Measurements from ENCODE around the gene ASIC1. TPM values are rescaled to one million over a fixed set of nuclear protein-coding genes. Genes with fewer than 3 reads are reported as not detected.

ASIC1 gene
- total RNA-seq: 1.0 and 2.1 TPM in 2 replicates

GRCh38 chr12:50057000-50057841 is at the start of gene ASIC1:
Gene ASIC1, plus strand, starts transcription at chr12:50057596. Its CDS starts 1,171 bp downstream, at chr12:50058767.

GRCh38 chr12:50025187-50026059 is 32.0 kb upstream of the ASIC1 start, which contains the start of gene RACGAP1:
Gene RACGAP1, minus strand, starts transcription at chr12:50025494. Its CDS starts 8,779 bp downstream, at chr12:50016715.

DNA sequence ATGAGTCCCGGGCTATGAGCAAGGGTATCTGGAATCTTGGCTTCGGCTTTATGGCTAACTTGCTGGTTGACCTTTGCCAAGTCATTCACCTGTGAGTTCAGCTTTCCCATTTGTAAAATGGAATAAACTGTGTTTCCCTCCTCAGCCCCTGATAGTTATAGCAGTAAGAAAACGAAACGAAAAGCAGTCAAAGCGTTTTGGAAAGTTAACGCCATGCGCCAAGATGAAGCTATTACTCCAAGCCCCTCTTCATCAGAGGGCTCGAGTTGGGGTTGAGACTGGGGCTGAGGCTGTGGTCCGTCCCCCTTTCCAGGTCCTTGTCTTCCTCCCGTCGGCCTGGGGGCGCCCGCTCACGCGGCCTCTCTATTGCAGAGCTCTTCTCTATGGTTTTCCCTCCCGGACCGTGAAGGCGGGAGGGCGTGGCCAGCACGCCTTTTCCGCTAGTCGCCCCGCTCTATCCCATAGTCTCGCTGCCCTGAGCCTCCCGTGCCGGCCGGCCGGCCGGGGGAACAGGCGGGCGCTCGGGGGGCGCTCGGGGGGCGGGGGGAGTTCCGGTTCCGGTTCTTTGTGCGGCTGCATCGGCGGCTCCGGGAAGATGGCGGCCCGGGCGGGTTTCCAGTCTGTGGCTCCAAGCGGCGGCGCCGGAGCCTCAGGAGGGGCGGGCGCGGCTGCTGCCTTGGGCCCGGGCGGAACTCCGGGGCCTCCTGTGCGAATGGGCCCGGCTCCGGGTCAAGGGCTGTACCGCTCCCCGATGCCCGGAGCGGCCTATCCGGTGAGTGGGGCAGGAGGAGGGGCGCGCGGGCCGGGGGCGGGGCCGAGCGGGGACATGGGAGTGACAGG is 27.6 kb downstream of the ASIC1 start, which contains the start of gene SMARCD1:
TSS of gene SMARCD1 (plus strand) at position 568 of the 840 bp plus-strand sequence. CDS start at position 596, 28 bp downstream.

GRCh38 chr12:50103767-50104321 is 46.4 kb downstream of the ASIC1 start, which contains the start of gene GPD1:
Gene GPD1, plus strand, starts transcription at chr12:50104008. Its CDS starts 43 bp downstream, at chr12:50104051.

GRCh38 chr12:50111693-50112455 is 54.5 kb downstream of the ASIC1 start, which contains the start of gene COX14:
Gene COX14, plus strand, starts transcription at chr12:50112236. Its CDS starts 7,808 bp downstream, at chr12:50120044.

Other genes with a start within 250 kb of the ASIC1 start
- 4.4 and 11.6 TPM in 2 replicates for gene NCKAP5L, start 229.2 kb upstream of the ASIC1 start, total RNA-seq
- 4.9 and 11.6 TPM in 2 replicates for gene BCDIN3D, start 214.5 kb upstream of the ASIC1 start, total RNA-seq
- under 0.01 TPM in 1 of 2 replicates, not detected in the other for gene FAIM2, start 153.7 kb upstream of the ASIC1 start, total RNA-seq
- gene AQP2, start 106.9 kb upstream of the ASIC1 start, total RNA-seq: not detected in 2 replicates
- gene AQP5, start 95.7 kb upstream of the ASIC1 start, total RNA-seq: 0.34 and 0.43 TPM in 2 replicates
- gene AQP6, start 84.6 kb upstream of the ASIC1 start, total RNA-seq: not detected in 2 replicates
- 11.6 and 12.7 TPM in 2 replicates for gene RACGAP1, start 32.1 kb upstream of the ASIC1 start, total RNA-seq
- gene SMARCD1, start 27.7 kb downstream of the ASIC1 start, total RNA-seq: 42.0 and 61.5 TPM in 2 replicates
- gene GPD1, start 46.4 kb downstream of the ASIC1 start, total RNA-seq: under 0.01 and 0.07 TPM in 2 replicates
- gene COX14, start 54.6 kb downstream of the ASIC1 start, total RNA-seq: 21.2 and 40.7 TPM in 2 replicates
- 24.3 and 45.5 TPM in 2 replicates for gene CERS5, start 109.8 kb downstream of the ASIC1 start, total RNA-seq
- 173 and 203 TPM in 2 replicates for gene LIMA1, start 225.9 kb downstream of the ASIC1 start, total RNA-seq